NCI-H146 (cell line): ENCODE measurements around the gene PKNOX1.
A peak's percentile ranks its signal among the peaks of the same experiment; 100 is the strongest.
"Not testable (repeated sequence)": the region's sequence is repeated elsewhere in the genome, so short reads cannot be mapped to it uniquely, and the experiment has no call there.

Experiments
- DNase-seq: peaks from one replicate; lab custom pipeline; 2025; lab: John Stamatoyannopoulos, UW

The PKNOX1 gene

GRCh38 chr21:42956824-42957630 lies 17.3 kb upstream of the PKNOX1 start:
- DNase-seq, result no peak

GRCh38 chr21:42958122-42958521 lies 16.2 kb upstream of the PKNOX1 start:
- not testable (repeated sequence) for DNase-seq

GRCh38 chr21:42959728-42960127 lies 14.6 kb upstream of the PKNOX1 start:
- DNase-seq, result no peak

- no peak for DNase-seq
Observed at GRCh38 chr21:42962380-42963007, 11.9 kb upstream of the PKNOX1 start.

GRCh38 chr21:42964086-42964485 lies 10.3 kb upstream of the PKNOX1 start:
- DNase-seq, result no peak

- no peak for DNase-seq
Observed at GRCh38 chr21:42964546-42965210, 9.7 kb upstream of the PKNOX1 start.

- no peak for DNase-seq
Observed at GRCh38 chr21:42965211-42965560, 9.2 kb upstream of the PKNOX1 start.

- DNase-seq, result not testable (repeated sequence)
Observed at GRCh38 chr21:42967616-42968015, 6.7 kb upstream of the PKNOX1 start.

- DNase-seq, result no peak
Observed at GRCh38 chr21:42969193-42969600, 5.2 kb upstream of the PKNOX1 start.

GRCh38 chr21:42970946-42971653 lies 3.3 kb upstream of the PKNOX1 start:
- no peak for DNase-seq

- peak; percentile 75 for DNase-seq
Observed at GRCh38 chr21:42971897-42972275, 2.5 kb upstream of the PKNOX1 start.

- DNase-seq, result peak; percentile 82
Observed at GRCh38 chr21:42973309-42973990, 912 bp upstream of the PKNOX1 start.

- DNase-seq, result peak; percentile 63
Observed at GRCh38 chr21:42974832-42975820, 764 bp downstream of the PKNOX1 start.

GRCh38 chr21:42975886-42976608 lies 1.7 kb downstream of the PKNOX1 start:
- no peak for DNase-seq

- no peak for DNase-seq
Observed at GRCh38 chr21:42980312-42981213, 6.2 kb downstream of the PKNOX1 start.

- DNase-seq, result no peak
Observed at GRCh38 chr21:42981214-42981523, 6.8 kb downstream of the PKNOX1 start.

GRCh38 chr21:42981862-42982261 lies 7.5 kb downstream of the PKNOX1 start:
- DNase-seq, result no peak

GRCh38 chr21:42983103-42983502 lies 8.7 kb downstream of the PKNOX1 start:
- no peak for DNase-seq

- no peak for DNase-seq
Observed at GRCh38 chr21:42983869-42984268, 9.5 kb downstream of the PKNOX1 start.
